MCF 10A (cell line): ENCODE measurements around the gene AFAP1L1. TPM values are rescaled to one million over a fixed set of nuclear protein-coding genes. Genes with fewer than 3 reads are reported as not detected.
A peak's percentile ranks its signal among the peaks of the same experiment; 100 is the strongest.

ENCODE experiments used
- Bru-seq: library from RNA; stranded (reverse); fragments of 400-500 nt; gene quantifications from one replicate; lab custom pipeline; 2021; lab: Mats Ljungman, UMichigan
- BruChase-seq, 2 experiments: library from RNA; stranded (reverse); fragments of 400-500 nt; gene quantifications; one replicate each; lab custom pipeline; 2021; lab: Mats Ljungman, UMichigan
- BruUV-seq: library from RNA; stranded (reverse); fragments of 400-500 nt; replicated peaks from 2 replicates; lab custom pipeline; 2021; lab: Mats Ljungman, UMichigan
- CTCF ChIA-PET: fragments of 300-600 bp; sonication (Branson Sonifier 250); formaldehyde crosslinking; extraction: SDS; loops from one replicate; lab custom pipeline; 2021; ENCODE audit warnings: antibody characterized with exemption, inconsistent platforms; lab: Yijun Ruan, JAX
- POLR2A ChIA-PET: fragments of 300-600, 350-650 bp; sonication (Branson Sonifier 250); formaldehyde crosslinking; extraction: SDS; loops from one replicate; lab custom pipeline; 2020; ENCODE audit warnings: antibody characterized with exemption, inconsistent platforms; lab: Yijun Ruan, JAX
- DNase-seq: peaks from one replicate; pipeline ENCODE4 v3.0.0-alpha.2; 2018; ENCODE audit not compliant: unreplicated experiment
- H3K27ac Mint-ChIP-seq: one replicate; pipeline ENCODE4 v1.8.0; 2022; ENCODE audit warnings: mild to moderate bottlenecking, low read depth, mixed read lengths; ENCODE audit not compliant: unreplicated experiment
- H3K27me3 Mint-ChIP-seq: one replicate; pipeline ENCODE4 v1.8.0; 2022; ENCODE audit warnings: mixed read lengths; ENCODE audit not compliant: insufficient read depth, unreplicated experiment
- H3K36me3 Mint-ChIP-seq: one replicate; pipeline ENCODE4 v1.8.0; 2022; ENCODE audit warnings: mild to moderate bottlenecking, moderate library complexity, mixed read lengths; ENCODE audit not compliant: insufficient read depth, unreplicated experiment
- H3K4me1 Mint-ChIP-seq: one replicate; pipeline ENCODE4 v1.8.0; 2022; ENCODE audit warnings: mixed read lengths; ENCODE audit not compliant: insufficient read depth, unreplicated experiment
- H3K4me3 Mint-ChIP-seq: one replicate; pipeline ENCODE4 v1.8.0; 2022; ENCODE audit warnings: mild to moderate bottlenecking, moderate library complexity, mixed read lengths; ENCODE audit not compliant: unreplicated experiment
- H3K9me3 Mint-ChIP-seq: one replicate; pipeline ENCODE4 v1.8.0; 2022; ENCODE audit warnings: mixed read lengths; ENCODE audit not compliant: unreplicated experiment
- intact Hi-C: fragments of 100-400 bp; cut with micrococcal nuclease; formaldehyde crosslinking; loops from 2 replicates; pipeline ENCODE4 v1.14.1; 2022
- long read RNA-seq: library from polyadenylated mRNA; stranded (forward); transcript quantifications from one replicate; pipeline ENCODE4 v2.0.0, GENCODE V29; 2022
- total RNA-seq: library from RNA; stranded (reverse); gene quantifications from 2 replicates; pipeline ENCODE4 v1.2.3, GENCODE V29; 2022
- TF ChIP-seq, protein P1 (sequence below): fragments of 200-600 bp; IDR thresholded peaks from one replicate; pipeline ENCODE4 v1.8.0; 2022; ENCODE audit warnings: antibody characterized with exemption, mild to moderate bottlenecking; ENCODE audit not compliant: unreplicated experiment

Gene AFAP1L1
- total RNA-seq (4.8 TPM in 2 replicates), Bru-seq, nascent RNA (percentile 39 among the genes with signal in this experiment), BruChase-seq, experiment 1, labeled RNA remaining after a 6-hour chase (percentile 39 among the genes with signal in this experiment), BruChase-seq, experiment 2, labeled RNA remaining after a 2-hour chase (percentile 40 among the genes with signal in this experiment)
- long read RNA-seq, full-length matches to known transcripts = 11 of 14 reads
- long read RNA-seq, partial matches to known transcripts = 0 of 14 reads
- long read RNA-seq, other reads (novel, unspliced or antisense) = 3 of 14 reads

DNA sequence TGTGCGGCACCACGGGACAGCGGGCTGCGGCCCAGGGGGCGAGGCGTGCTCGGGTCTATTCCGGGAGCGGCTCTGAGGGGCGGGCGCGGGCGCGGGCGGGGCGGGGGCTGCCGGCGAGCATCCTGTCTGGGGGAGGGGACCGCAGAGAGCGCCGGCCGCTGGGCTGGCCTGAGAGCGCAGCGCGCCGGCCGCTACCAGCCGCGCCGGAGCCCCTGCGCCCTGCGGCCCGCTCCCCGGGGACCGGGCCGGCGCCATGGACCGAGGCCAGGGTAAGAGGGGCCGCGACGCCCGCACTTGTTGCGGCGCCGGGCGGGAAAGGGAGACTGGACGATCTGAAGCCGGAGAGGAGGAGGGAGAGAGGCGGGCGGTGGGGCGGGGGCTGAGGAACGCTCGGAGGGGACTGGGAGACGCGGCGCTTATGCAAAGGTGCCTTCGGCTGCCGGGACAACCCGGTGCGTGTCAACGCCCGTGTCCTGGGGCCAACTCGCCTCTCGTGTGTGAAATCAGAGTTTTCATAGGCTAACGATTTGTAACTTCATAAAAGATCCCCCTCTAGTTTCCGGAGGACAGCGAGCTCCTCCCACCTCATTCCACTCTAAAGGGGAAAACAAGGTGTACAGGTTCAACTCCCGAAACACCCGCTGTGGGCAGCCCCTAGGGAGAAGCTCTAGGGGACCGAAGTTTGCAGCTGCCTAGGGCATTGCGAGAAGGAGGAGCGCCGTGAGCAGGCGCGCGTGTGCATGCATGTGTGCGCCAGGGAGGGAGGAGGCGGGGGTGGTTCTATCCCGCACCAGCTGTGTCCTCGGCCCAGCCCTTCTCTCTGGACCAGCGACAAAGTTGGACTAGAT is at the start of gene AFAP1L1:
Gene AFAP1L1 (plus strand): TSS at position 144 of the 848 bp plus-strand sequence. CDS start 110 bp downstream, at position 254.
- DNase-seq = peak; percentile 55
- no TSS peak for BruUV-seq
- POLR2A ChIA-PET = interaction anchor here (0.6 to 2.5 kb wide), 10 partner anchors 8 to 296 kb away, joined by 3 to 10 read pairs (median 4); partner anchors contain the start of genes CSNK1A1 and GRPEL2
- peak within 1 kb of the TSS; percentile 78 for H3K4me3 Mint-ChIP-seq
- intact Hi-C loops = loop anchor here (5.0 kb wide), 1 partner anchor 85 kb away; the partner anchor contains the start of gene PCYOX1L
- H3K4me1 Mint-ChIP-seq = peaks cover 14% of the 10 kb centered on the region
- peaks cover 8% of the 10 kb centered on the region for H3K9me3 Mint-ChIP-seq
- no peaks in the 10 kb centered on the region for H3K27me3 Mint-ChIP-seq
- H3K36me3 Mint-ChIP-seq = no peaks in the 10 kb centered on the region
- TF ChIP-seq, protein P1, sequence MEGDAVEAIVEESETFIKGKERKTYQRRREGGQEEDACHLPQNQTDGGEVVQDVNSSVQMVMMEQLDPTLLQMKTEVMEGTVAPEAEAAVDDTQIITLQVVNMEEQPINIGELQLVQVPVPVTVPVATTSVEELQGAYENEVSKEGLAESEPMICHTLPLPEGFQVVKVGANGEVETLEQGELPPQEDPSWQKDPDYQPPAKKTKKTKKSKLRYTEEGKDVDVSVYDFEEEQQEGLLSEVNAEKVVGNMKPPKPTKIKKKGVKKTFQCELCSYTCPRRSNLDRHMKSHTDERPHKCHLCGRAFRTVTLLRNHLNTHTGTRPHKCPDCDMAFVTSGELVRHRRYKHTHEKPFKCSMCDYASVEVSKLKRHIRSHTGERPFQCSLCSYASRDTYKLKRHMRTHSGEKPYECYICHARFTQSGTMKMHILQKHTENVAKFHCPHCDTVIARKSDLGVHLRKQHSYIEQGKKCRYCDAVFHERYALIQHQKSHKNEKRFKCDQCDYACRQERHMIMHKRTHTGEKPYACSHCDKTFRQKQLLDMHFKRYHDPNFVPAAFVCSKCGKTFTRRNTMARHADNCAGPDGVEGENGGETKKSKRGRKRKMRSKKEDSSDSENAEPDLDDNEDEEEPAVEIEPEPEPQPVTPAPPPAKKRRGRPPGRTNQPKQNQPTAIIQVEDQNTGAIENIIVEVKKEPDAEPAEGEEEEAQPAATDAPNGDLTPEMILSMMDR = no peak
- peak within 1 kb of the TSS; percentile 12 for H3K27ac Mint-ChIP-seq
- CTCF ChIA-PET = interaction anchor here (0.7 to 1.0 kb wide), 5 partner anchors 53 to 531 kb away, joined by 3 to 6 read pairs (median 4); partner anchors contain the start of gene ABLIM3

DNA sequence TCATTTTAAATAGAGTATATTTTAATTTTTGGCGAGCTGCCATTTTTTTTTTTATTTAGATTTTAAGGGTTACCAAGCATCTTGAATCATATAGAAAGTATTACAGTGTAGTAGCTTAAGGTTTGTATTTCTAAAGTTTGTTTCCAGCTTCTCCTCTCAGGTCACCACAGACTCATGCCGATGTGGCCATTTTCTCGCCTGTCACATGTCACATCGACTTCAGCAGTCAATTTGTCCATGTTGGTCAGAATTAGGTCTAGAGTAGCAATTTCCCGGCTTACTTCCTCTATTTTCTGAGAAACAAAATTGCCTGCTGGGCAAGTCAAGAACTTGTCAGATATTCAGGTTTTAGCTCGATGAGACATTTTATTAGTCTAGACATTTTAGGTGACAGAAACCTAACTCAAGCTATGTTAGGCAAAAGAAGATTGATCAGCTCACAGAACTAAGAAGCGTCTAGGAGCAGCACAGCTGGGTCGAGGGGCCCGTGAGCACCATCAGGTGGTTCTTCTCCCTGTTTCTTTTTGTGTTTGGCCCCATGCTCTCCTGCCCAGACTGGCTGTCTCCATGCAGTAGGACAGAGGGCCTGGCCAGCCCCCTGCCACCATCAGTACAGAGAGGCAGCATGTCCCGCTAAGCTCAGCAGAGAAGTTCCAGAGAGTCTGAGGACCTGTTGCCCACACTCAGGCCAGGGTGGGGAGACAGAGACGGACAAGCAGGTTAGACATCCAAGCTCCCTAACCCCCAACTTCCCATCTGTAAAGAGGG is 48.4 kb upstream of the AFAP1L1 start:
- TF ChIP-seq, protein P1 = no peak
- H3K4me3 Mint-ChIP-seq = no peak overlapping the region
- intact Hi-C loops = no loop called here
- no peaks in the 10 kb centered on the region for H3K4me1 Mint-ChIP-seq
- H3K9me3 Mint-ChIP-seq = no peaks in the 10 kb centered on the region
- H3K27ac Mint-ChIP-seq = peak overlapping the region; percentile 16
- H3K27me3 Mint-ChIP-seq = no peaks in the 10 kb centered on the region
- CTCF ChIA-PET = interaction anchor here (0.6 to 23.1 kb wide), 12 partner anchors 11 to 491 kb away, joined by 3 to 426 read pairs (median 6); partner anchors contain the start of gene ABLIM3
- no peak for DNase-seq
- no TSS peak for BruUV-seq
- H3K36me3 Mint-ChIP-seq = peaks cover 60% of the 10 kb centered on the region
- POLR2A ChIA-PET = interaction anchor here (0.6 to 1.4 kb wide), 6 partner anchors 7 to 309 kb away, joined by 3 to 4 read pairs (median 4); no protein-coding TSS in a partner anchor

DNA sequence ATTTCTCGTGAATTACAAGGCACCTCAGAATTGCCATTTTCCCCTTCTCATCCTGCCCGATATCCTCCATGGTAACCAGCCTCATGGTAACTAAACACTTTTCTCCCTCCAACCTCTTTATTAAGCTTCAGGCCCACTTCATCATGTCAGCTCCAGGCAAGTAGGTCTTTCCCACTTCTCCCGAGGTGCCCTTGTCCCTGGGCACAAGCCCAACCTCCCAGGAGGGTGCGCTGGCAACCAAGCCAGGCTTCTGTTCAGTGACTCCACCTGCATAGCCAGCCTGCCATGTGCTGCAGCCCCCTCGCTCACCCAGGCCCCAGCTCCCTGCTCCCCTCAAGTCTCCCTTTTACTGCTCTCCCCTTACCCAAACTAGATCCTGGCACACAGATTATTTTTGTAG is 47.4 kb upstream of the AFAP1L1 start:
- Mint-ChIP-seq H3K36me3 (peaks cover 57% of the 10 kb centered on the region), H3K27me3 (no peaks in the 10 kb centered on the region), H3K4me3 (no peak overlapping the region), H3K9me3 (no peaks in the 10 kb centered on the region), H3K4me1 (peaks cover 6% of the 10 kb centered on the region), H3K27ac (no peak overlapping the region)
- intact Hi-C loops = no loop called here
- ChIA-PET POLR2A (interaction anchor here (0.6 to 1.0 kb wide), 2 partner anchors 82 to 121 kb away, joined by 3 to 4 read pairs; partner anchors contain the start of gene GRPEL2), CTCF (interaction anchor here (0.6 to 23.1 kb wide), 7 partner anchors 12 to 492 kb away, joined by 3 to 426 read pairs (median 3); partner anchors contain the start of gene ABLIM3)
- no TSS peak for BruUV-seq
- TF ChIP-seq, protein P1 = no peak
- DNase-seq = no peak
